HG02571 (cell line): ENCODE results near the gene ART1.
"Not testable (repeated sequence)": the region's sequence is repeated elsewhere in the genome, so short reads cannot be mapped to it uniquely, and the experiment has no call there.

Experiments used
- ATAC-seq: cut with Tn5 transposase; IDR thresholded peaks from one replicate; pipeline ENCODE4 v1.9.1; 2021; ENCODE audit warnings: mild to moderate bottlenecking, moderate library complexity; ENCODE audit not compliant: unreplicated experiment

Gene ART1

DNA sequence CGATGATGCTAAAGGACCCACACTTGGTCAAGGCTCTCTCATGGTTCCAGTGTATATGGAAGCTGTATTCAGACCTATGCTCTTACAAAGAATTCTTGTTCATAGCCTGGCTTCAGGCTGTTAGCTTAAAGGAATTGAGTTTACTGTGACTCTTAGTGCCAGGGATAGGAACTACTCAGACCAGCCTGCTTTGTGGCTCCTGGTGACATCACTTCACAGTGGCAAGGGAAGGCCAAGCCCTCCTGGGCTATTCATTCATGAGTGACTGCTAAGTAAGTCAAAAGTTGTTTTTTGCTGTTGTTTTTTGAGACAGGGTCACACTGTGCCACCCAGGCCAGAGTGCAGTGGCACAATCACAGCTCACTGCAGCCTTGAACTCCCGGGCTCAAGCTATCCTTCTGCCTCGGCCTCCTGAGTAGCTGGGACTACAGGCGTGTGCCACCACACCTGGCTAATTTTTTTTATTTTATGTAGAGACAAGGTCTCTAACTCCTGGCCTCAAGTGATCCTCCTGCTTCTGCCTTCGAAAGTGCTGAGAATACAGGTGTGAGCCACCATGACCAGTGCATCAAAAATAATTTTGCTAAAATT, 12.8 kb upstream of the ART1 start:
- no peak for ATAC-seq

DNA sequence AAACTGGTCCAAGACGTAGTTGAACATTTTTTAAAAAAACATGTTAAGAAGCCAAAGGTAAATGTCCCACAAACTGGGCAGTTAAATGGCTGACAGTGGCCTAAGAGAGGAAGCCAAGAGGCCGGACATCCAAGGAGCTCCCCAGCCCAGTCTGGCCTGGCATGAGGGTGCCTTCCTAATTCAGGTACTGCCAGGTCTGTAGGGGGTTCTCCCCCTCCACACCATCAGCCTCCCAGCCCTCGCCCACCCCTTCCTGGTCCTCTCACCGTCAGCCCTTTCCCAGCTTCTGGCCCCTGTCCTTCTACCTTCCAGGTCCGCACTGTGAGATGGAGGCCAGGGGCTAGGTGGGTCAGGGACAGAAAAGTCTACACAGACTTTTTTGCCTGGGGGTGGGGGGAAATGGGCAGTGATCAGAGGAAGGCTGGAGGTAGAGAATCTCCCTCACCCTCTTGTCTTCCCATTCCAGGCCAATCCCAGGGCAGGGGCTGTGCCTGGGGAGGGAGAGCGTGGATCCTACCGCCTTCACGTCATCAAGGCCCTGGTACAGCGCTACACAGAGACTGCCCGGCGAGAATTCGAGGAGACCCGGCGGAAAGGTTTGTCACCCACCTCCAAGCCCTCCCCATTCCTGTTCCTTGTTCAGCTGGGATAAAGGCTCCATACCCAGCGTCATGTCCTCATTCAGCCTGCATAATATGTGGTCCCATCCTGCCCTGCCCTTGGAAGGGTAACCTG, 9.1 kb upstream of the ART1 start:
- no peak for ATAC-seq

DNA sequence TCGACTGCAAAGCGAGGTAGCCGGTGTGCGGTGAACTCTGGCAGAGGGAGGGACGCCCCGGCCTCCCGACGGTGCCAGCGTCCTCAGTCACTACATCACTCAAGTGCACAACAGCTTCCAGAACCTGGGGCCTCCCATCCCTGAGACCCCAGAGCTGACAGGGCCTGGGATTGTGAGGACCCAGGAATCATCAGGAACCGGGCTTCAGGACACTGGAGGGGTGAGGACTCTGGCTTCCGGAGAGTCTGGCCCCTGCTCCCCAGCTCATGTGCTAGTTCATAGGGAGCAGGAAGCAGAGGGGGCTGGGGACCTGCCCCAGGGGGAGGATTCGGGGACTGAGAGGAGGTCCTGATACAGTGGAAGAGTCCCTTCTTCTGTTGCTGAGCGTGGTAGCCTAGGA, 7.7 kb upstream of the ART1 start:
- no peak for ATAC-seq

DNA sequence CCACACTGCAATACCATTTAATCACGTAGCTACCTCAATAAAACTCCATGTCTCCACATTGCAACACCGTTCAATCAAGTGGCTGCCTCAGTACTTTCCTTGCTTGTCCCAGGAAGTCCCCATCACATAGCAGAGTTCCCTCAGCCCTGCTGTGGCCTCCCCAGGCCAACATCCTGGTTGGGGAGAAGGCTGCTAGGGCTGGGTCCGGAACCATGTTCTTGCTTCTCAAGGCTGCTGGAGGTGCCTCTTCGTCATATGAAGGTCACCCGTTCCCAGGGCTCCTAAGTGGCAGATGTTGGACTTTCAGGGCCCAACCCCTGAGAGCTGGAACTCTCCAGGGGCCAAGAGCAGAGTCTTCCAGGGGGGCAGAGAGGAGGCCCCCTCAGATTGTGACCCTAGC, 6.4 kb upstream of the ART1 start:
- ATAC-seq, result no peak

DNA sequence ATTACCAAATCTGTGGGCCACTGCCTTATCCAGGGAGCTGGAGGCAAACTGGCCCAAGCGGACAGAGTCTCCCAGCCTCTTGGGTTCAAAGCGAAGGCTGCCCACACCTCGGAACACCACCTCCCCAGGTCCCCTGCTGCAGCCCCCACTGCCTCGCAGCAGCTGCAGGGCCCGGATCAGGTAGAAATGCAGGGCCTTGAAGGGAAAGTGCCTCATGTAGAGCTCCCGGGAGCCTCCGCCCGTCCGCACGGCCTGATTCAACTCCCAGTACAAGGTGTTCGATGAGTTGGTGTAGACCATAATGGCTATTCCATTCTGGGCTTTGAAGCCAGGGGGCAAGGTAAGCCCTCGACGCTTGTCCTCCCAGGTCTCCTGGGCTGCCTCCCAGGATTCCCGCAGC, 5.1 kb upstream of the ART1 start:
- ATAC-seq, result no peak

DNA sequence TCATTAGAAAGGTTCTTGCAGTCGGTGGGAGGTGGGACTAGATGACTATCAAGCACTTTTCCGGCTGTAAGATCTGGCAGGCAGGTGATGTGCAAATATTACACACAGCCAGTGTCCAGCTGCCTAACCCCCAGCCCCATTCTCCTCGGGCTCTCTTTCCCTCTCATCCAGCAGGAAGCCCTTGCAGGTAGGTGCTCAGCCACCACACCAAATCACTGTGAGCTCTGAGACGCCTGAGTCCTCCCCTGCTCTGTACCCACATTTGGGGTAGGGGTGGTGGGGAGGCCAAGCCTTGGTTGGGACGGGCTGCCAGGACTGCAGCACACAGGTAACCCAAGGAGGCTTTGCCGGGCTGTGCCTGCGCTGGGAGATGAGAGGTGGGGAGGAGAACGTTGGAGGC, 3.7 kb upstream of the ART1 start:
- ATAC-seq, result no peak

DNA sequence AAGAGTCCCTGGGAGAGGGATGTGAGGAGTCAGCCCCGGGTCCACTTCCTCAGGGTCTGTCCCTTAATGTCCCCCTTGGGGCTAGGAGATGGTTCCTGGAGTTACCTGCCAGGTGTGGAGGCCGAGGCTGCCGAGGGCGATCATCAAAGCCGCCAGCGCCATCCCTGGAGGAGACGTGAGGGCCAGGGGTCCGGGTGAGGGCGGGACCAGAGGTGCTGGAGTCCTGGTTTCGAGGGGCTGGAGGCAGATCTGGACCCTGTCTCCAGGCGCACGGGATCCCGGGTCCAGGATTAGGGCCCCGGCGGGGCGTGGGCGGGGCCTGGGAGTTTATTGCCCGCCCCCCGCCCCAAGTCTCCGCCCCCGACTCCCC, 3.2 kb upstream of the ART1 start, which contains the start of gene ART5:
Gene ART5, minus strand, starts transcription at position 292 of the 370 bp plus-strand sequence. Its CDS starts 130 bp downstream, at position 162.
- ATAC-seq, result no peak

DNA sequence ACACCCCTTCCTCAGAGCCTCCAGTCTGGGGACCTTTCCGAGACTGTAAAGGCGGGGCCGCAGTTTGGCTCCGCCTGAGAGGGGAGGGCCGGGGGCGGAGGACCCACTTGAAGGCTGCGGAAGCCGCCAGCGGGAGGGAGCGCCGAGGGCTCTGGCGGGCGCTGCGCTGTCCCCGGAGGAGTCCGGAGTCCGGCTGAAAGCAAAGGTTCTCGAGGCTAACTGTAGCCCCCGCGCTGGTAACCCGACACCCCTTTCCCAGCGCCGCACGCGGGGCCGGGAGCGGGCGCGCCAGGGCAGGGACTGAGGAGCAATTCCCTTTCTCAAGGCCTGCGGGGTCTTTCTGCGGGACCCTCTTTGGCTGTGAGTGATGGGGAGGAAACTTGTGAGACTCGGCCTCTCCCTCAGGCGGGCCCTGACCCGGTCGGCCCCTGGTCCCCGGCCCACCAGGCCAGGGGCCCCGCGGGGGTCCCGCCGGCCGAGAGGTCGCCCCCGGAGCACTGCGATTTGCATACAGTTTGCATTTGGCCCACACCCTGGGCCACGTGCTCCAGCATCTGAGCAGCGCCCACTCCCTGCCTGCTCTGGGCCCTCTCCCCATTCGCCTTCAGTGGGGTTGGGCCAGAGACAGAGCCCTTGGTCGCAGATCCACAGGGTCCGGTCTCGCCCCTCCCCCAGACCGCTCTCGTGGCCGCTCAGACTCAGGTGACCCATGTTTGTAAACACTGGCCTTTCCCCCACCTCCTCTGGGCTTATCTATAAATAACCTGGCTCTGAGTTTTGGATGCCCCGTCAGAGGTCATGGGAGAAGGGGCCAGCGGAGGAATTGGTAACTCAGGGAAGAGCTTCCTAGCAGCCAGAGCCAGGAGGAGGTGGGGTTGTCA, 2.6 kb upstream of the ART1 start:
- ATAC-seq, result no peak

DNA sequence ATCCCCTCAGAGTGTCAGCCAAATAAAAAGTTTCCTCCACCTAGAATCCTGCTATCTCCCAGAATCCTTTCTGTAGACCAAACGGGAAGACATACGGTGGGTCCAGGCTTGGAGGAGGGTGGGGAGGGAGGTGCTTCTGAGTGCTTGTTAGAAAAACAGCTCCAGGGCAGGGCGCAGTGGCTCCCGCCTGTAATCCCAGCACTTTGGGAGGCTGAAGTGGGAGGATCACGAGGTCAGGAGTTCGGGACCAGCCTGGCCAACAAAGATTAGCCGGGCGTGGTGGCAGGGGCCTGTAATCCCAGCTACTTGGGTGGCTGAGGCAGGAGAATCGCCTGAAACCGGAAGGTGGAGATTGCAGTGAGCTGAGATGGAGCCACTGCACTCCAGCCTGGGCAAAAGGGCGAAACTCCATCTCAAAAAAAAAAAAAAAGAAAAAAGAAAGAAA, 1.8 kb upstream of the ART1 start:
- not testable (repeated sequence) for ATAC-seq

DNA sequence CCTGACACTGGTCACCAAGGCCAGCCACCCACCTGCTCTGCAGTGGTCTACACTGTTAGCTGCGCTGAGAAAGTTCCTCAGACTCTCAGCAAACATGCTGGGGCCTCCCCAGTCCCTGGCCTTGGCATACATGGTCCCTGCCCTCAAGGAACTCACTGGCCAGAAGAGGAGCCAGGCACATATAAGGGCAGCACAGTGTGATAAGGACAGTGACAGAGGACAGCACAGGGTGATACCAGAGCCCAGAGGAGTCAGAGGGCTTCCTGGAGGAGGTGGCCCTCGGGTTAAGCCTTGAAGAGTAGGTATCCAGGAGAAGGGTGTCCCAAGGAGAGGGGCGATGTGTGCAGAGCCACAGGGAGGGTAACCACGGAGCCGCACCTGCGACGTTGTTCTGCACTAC, 624 bp downstream of the ART1 start:
- no peak for ATAC-seq

DNA sequence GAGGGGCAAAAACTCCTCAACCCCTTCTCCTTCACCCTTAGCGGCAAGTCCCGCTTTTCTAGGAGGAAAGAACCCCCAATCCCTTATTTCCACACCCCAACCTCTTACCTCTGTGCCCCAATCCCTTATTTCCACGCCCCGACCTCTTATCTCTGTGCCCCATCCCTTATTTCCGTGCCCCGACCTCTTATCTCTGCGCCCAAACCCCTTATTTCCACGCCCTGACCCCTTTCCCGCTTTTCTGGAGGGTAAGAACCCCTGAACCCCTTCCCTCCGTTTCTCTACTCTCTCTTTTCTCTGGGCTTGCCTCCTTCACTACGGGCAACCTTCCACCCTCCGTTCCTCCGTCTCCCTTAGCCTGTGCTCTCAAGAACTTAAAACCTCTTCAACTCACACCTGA, 3.9 kb downstream of the ART1 start:
- not testable (repeated sequence) for ATAC-seq

DNA sequence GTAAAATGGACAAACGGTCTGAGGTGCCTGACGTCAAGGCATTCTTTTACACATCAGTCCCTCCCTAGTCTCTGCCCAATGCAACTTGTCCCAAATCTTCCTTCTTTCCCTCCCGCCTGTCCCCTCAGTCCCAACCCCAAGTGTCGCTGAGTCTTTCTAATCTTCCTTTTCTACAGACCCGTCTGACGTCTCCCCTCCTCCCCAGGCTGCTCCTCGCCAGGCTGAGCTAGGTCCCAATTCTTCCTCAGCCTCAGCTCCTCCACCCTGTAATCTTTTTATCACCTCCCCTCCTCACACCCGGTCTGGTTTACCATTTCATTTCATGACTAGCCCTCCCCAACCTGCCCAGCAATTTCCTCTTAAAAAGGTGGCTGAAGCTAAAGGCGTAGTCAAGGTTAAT, 4.4 kb downstream of the ART1 start:
- ATAC-seq, result not testable (repeated sequence)

DNA sequence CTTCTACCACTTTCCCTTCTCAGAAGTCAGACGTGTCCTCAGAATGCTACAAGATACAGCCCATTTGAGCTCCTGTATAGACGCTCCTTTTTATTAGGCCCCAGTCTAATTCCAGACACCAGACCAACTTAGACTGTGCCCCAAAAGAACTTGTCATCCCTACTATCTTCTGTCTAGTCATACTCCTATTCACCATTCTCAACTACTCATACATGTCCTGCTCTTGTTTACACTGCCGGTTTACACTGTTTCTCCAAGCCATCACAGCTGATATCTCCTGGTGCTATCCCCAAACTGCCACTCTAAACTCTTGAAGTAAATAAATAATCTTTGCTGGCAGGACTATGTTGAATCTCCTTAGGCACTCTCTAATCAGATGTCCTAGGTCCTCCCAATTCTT, 7.6 kb downstream of the ART1 start:
- not testable (repeated sequence) for ATAC-seq

DNA sequence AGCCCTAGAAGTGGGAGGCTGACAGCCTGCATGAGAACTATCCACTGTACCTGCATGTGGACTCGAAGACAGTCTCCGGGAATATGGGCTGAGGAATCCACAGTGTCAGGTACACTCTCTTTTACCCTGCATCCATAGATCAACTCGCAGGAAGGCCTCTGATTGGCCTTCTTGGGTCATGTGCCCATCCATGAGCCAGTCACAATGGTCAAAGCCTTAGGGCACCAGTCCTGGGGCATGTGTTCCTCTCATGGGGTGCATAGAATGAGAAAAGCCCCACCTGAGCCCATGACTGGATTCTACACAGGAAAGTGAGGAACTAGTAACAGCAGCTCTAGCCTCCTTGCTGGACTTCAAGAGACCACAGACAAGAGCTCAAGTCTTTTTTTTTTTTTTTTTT, 10.6 kb downstream of the ART1 start:
- ATAC-seq, result no peak

DNA sequence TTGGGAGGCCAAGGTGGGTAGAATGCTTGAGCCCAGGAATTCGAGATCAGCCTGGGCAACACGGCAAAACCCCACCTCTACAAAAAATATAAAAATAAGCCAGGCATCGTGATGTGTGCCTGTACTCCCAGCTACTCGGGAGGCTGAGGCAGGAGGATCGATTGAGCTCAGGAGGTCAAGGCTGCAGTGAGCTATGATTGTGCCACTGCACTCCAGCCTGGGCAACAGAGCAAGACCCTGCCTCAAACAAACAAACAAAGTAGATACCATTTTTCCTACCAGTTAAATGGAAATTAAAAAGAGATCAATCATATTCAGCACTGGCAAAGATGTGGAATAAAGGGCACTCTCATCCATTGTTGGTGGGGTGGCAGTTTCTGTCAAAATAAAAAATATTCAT, 12.4 kb downstream of the ART1 start:
- not testable (repeated sequence) for ATAC-seq

DNA sequence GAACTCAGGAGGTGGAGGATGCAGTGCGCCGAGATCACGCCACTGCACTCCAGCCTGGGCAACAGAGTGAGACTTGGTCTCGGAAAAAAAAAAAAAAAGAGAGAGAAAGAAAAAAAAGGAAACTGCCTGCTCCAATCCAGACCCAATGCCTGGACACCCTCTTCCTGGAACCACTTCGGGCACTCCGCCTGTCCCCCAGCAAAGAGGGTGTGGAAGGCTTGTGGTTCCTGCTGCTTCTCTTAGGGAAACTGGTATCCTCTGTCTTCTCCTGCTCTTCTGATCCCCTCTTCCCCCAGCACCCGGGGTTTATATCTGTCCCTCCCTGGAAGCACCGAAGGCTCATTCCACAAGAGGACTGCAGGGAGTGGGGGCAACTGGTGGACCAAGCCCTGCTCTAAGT, 13.3 kb downstream of the ART1 start:
- no peak for ATAC-seq

DNA sequence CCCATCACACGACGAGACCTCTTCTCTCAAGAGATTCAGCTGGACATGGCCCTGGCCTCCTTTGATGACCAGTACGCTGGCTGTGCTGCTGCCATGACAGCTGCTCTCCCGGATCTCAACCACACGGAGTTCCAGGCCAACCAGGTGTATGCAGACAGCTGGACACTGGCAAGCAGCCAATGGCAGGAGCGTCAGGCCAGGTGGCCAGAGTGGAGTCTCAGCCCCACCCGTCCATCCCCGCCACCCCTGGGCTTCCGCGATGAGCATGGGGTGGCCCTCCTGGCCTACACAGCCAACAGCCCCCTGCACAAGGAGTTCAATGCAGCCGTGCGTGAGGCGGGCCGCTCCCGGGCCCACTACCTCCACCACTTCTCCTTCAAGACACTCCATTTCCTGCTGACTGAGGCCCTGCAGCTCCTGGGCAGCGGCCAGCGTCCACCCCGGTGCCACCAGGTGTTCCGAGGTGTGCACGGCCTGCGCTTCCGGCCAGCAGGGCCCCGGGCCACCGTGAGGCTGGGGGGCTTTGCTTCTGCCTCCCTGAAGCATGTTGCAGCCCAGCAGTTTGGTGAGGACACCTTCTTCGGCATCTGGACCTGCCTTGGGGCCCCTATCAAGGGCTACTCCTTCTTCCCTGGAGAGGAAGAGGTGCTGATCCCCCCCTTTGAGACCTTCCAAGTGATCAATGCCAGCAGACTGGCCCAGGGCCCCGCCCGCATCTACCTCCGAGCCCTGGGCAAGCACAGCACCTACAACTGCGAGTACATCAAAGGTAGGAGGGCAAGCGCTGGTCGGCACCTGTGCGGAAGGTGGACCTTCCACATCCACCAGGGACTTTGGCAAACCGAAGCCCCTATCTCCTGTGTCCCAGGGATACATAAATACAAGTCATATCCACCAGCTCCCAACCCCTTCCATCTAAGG, 14.9 kb downstream of the ART1 start:
- no peak for ATAC-seq

DNA sequence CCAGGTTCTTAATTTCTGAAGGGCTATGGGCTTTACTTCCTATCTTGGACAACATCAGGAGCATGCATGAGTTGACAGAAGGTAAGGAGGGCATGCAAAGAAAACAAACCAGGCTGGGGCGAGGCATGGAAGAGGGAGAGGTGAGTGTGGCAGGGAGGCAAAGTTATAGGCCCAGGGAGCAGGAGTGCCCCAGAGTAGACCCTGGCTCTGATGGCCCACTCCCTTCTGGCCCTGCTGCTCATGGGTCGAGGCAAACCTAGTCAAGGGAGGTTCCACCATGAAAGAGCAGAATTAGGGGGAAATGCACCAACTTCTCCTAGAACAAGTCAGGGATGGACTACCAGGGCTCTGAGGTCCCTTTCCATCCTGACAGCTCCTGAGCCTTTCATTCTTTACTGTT, 16.0 kb downstream of the ART1 start:
- ATAC-seq, result no peak

DNA sequence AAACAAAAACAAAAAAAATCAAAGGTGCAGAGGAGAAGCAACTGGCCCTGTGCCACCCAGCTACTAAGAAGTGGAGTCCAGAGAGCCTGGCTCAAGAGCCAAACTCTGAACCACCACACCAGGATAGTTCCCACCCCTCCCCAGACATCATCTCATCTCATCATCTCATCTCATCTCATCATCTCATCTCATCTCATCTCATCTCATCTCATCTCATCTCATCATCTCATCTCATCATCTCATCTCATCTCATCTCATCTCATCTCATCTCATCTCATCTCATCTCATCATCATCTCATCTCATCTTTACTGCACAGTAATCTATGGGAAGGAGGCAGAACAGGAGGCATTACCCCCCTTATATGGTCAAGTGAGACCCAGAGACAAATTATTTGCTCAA, 17.9 kb downstream of the ART1 start:
- no peak for ATAC-seq

DNA sequence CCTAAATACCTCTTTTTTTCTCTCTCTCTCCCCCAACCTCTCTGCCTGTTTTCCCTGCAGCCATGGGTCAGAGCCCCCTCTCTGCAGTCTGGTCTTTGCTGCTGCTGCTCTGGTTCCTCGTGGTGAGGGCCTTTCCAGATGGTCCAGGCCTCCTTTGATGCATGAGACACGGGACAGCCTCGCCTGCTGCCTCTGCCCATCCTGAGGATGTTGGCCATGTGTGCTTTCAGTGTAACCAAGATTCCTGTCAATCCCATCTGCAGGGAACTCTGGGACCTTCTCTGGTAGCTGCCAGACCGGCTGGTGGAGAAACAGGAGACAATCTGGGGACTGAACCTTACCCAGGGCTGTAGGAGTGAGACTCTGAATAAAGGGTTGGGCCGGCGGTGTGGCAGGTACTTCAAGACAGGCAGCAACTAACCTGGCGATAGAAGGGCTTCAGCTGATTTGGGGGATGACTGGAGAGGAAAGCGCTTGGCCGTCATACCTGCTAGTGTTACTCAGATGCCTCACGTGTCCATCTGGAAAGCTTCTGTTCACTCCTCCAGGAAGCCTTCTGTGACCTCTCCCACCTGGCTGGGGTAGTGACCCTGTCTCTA, 19.2 kb downstream of the ART1 start:
- ATAC-seq, result no peak
